Uterus (tissue), 4 donors: Measurements from ENCODE around the gene UPB1. TPM values are rescaled to one million over a fixed set of nuclear protein-coding genes. Genes with fewer than 3 reads are reported as not detected.
"Not testable (repeated sequence)": the region's sequence is repeated elsewhere in the genome, so short reads cannot be mapped to it uniquely, and the experiment has no call there.

ENCODE experiments used
- DNase-seq, 2 donors: peaks; one replicate each; pipeline ENCODE4 v3.0.0-alpha.2; 2019 to 2020
- H3K27ac ChIP-seq, 2 donors: fragments of 200-600 bp; sonication (generic); 1 replicate in 1 of 2; 2 replicates in 1 of 2; pipeline ENCODE4 v1.5.1; 2016 to 2018
- H3K27me3 ChIP-seq, 2 donors: fragments of 200-600 bp; sonication (generic); one replicate each; pipeline ENCODE4 v1.5.1; 2018 to 2019; ENCODE audit warnings: control low read depth in 1 of 2
- H3K36me3 ChIP-seq, 2 donors: fragments of 200-600 bp; sonication (generic); one replicate each; pipeline ENCODE4 v1.5.1; 2019; ENCODE audit warnings: control low read depth in 1 of 2
- H3K4me1 ChIP-seq, 2 donors: fragments of 200-600 bp; sonication (generic); one replicate each; pipeline ENCODE4 v1.5.1; 2018 to 2019; ENCODE audit warnings: control low read depth in 1 of 2
- H3K4me3 ChIP-seq, 2 donors: fragments of 200-600 bp; sonication (generic); 1 replicate in 1 of 2; 2 replicates in 1 of 2; pipeline ENCODE4 v1.5.1; 2018 to 2019; ENCODE audit warnings: mild to moderate bottlenecking in 1 of 2
- H3K9me3 ChIP-seq, 2 donors: fragments of 200-600 bp; sonication (generic); one replicate each; pipeline ENCODE4 v1.5.1; 2019; ENCODE audit warnings: control low read depth in 1 of 2
- POLR2A ChIP-seq, 2 donors: fragments of 450-650 bp; IDR thresholded peaks; one replicate each; pipeline ENCODE4 v1.6.1; 2016; ENCODE audit warnings: antibody characterized with exemption in 2 of 2, mild to moderate bottlenecking in 1 of 2, moderate library complexity in 1 of 2
- intact Hi-C: fragments of 100-400 bp; cut with DNase I; formaldehyde crosslinking; loops from one replicate; pipeline ENCODE4 v1.15.1; 2023; ENCODE audit warnings: low total_unique reads
- total RNA-seq, 4 donors: library from RNA; depleted of rRNA in 3 of 4; stranded (reverse); fragments of >200 nt in 3 of 4; gene quantifications; one replicate each; pipeline versions ENCODE4 v1.1.0 to v1.2.4, GENCODE V29; 2014 to 2023
- TF ChIP-seq, protein P1 (sequence below), 4 experiments: fragments of 200-600 bp in 2 of 4; fragments of 450-650 bp in 2 of 4; sonication (generic) in 2 of 4; IDR thresholded peaks; one replicate each; pipeline ENCODE4 v1.5.1; 2016 to 2019; ENCODE audit warnings: antibody characterized with exemption in 4 of 4, mild to moderate bottlenecking in 2 of 4, moderate library complexity in 1 of 4
- donor health status: DM: yes; HTN: yes; CAD: no.

Gene UPB1
- total RNA-seq, 4 donors from 2014 or later, result 0.83 to 2.7 TPM; not detected in 2

- Histone ChIP-seq H3K9me3 (no peaks in the 10 kb centered on the region), H3K27me3 (no peaks in the 10 kb centered on the region), H3K36me3 (no peaks in the 10 kb centered on the region), H3K4me3 (no peak overlapping the region), H3K4me1 (no peaks in the 10 kb centered on the region), H3K27ac (no peak overlapping the region)
- no peak for TF ChIP-seq POLR2A (IDR thresholded peaks at IDR 0.05)
- TF ChIP-seq, protein P1, sequence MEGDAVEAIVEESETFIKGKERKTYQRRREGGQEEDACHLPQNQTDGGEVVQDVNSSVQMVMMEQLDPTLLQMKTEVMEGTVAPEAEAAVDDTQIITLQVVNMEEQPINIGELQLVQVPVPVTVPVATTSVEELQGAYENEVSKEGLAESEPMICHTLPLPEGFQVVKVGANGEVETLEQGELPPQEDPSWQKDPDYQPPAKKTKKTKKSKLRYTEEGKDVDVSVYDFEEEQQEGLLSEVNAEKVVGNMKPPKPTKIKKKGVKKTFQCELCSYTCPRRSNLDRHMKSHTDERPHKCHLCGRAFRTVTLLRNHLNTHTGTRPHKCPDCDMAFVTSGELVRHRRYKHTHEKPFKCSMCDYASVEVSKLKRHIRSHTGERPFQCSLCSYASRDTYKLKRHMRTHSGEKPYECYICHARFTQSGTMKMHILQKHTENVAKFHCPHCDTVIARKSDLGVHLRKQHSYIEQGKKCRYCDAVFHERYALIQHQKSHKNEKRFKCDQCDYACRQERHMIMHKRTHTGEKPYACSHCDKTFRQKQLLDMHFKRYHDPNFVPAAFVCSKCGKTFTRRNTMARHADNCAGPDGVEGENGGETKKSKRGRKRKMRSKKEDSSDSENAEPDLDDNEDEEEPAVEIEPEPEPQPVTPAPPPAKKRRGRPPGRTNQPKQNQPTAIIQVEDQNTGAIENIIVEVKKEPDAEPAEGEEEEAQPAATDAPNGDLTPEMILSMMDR (IDR thresholded peaks at IDR 0.05), result no peak
- intact Hi-C loops, result no loop called here
- no peak for DNase-seq
These were observed 48.6 kb downstream of the UPB1 start for GRCh38 chr22:24543679-24544243.

GRCh38 chr22:24548812-24549211, 53.7 kb downstream of the UPB1 start:
- no peak overlapping the region for H3K27ac ChIP-seq
- no peak overlapping the region for H3K4me3 ChIP-seq
- H3K4me1 ChIP-seq, result peaks cover 0 to 4% of the 10 kb centered on the region in 2 donors
- no peak for DNase-seq
- H3K27me3 ChIP-seq, result no peaks in the 10 kb centered on the region
- intact Hi-C loops, result no loop called here
- no peak for TF ChIP-seq POLR2A (IDR thresholded peaks at IDR 0.05)
- TF ChIP-seq, protein P1 (IDR thresholded peaks at IDR 0.05), result no peak
- H3K9me3 ChIP-seq, result no peaks in the 10 kb centered on the region
- no peaks in the 10 kb centered on the region for H3K36me3 ChIP-seq

DNA sequence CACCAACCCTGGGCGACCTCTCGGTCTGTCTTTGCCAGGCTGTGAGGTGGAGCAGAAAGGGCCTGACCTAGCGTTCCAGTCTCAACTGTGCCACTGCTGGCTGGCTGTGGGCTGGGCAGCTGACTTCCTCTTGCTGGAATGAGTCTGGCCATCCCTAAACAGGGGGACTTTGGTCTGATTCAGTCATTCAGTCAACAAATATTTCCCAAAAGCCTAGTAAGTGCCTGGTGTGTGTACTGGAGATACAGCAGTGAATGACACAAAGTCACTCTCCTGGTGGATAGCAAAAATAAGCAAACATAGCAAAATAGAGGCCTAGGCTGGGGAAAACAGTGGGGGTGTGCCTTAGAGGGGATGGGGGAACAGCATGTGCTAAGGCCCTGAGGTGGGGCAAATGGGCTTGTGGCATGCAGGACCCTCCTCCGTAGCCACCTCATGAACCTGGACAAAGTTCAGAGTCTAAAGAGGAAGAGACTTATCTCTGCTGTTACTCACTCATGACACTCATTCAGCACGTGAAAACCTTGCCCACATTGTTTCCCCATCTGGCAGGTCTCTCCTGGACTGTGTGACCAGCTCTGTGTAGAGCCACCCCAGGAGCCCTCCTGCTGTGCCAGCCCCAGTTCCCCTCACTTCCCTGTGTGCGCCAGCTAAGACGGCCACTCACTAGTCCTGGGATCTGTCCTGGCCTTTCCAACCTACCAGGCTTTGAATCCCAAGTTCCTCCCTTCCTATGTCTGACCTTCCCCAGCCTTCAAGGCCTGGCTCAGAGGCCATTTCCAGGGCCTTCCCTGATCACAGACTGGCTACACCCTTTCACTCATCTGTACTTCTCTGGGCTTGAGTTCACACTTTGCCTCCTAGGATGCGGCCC, 55.1 kb downstream of the UPB1 start:
- DNase-seq, result no peak
- Histone ChIP-seq H3K27me3 (no peaks in the 10 kb centered on the region), H3K9me3 (no peaks in the 10 kb centered on the region), H3K36me3 (no peaks in the 10 kb centered on the region), H3K27ac (no peak overlapping the region), H3K4me3 (no peak overlapping the region), H3K4me1 (peaks cover 0 to 5% of the 10 kb centered on the region in 2 donors)
- TF ChIP-seq, protein P1 (IDR thresholded peaks at IDR 0.05), result no peak
- TF ChIP-seq POLR2A (IDR thresholded peaks at IDR 0.05), result no peak
- intact Hi-C loops, result no loop called here

GRCh38 chr22:24550902-24551435, 55.8 kb downstream of the UPB1 start:
- DNase-seq, result no peak
- H3K36me3 ChIP-seq, result no peaks in the 10 kb centered on the region
- TF ChIP-seq, protein P1 (IDR thresholded peaks at IDR 0.05), result no peak
- TF ChIP-seq POLR2A (IDR thresholded peaks at IDR 0.05), result no peak
- no peak overlapping the region for H3K27ac ChIP-seq
- H3K4me1 ChIP-seq, result peaks cover 0 to 5% of the 10 kb centered on the region in 2 donors
- H3K4me3 ChIP-seq, result no peak overlapping the region
- intact Hi-C loops, result no loop called here
- H3K27me3 ChIP-seq, result no peaks in the 10 kb centered on the region
- no peaks in the 10 kb centered on the region for H3K9me3 ChIP-seq

DNA sequence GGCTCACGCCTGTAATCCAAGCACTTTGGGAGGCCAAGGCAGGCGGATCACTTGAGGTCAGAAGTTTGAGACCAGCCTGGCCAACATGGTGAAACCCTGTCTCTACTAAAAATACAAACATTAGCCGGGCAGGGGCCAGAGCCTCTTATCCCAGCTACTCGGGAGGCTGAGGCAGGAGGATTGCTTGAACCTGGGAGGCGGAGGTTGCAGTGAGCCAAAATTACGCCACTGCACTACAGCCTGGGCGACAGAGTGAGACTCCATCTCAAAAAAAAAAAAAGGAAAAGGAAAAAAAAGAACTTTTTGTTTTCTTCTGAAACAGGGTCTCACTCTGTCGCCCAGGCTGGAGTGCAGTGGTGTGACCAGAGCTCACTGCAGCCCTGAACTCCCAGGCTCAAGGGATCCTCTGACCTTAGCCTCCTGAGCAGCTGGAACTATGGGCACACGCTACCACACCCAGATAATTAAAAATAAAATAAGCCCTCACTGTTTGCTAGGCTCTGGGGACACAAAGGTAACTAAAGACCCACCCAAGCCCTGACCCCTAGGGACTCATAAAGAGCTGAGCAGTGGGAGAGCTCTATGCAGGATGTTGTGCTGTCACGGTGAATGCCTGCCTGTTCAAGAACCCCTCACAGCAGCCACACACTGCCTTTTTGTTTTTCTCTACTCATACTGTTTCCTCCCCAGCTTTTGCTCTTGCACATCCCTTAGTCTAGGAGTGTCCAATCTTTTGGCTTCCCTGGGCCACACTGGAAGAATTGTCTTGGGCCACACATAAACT, 57.6 kb downstream of the UPB1 start:
- peaks cover 5 to 14% of the 10 kb centered on the region in 2 donors for H3K4me1 ChIP-seq
- H3K36me3 ChIP-seq, H3K9me3 ChIP-seq, H3K27me3 ChIP-seq, DNase-seq, intact Hi-C loops, H3K4me3 ChIP-seq, H3K27ac ChIP-seq: not testable (repeated sequence)
